ENCODE results near the gene PRPH. TPM values are rescaled to one million over a fixed set of nuclear protein-coding genes. Genes with fewer than 3 reads are reported as not detected.
A peak's percentile ranks its signal among the peaks of the same experiment; 100 is the strongest.

PRPH gene
- total RNA-seq, 1 experiment from 2014 or later, result 3.9 TPM

GRCh38 chr12:49288412-49288853 lies 6.5 kb upstream of the PRPH start:
- H3K36me3 ChIP-seq, result no peaks in the 10 kb centered on the region
- no peak overlapping the region for H3K4me3 ChIP-seq
- H3K4me1 ChIP-seq, result peaks cover 5% of the 10 kb centered on the region; the same call in 1 of the 2 replicates
- no peak overlapping the region for H3K27ac ChIP-seq
- H3K9me3 ChIP-seq (replicated peaks), result no peaks in the 10 kb centered on the region
- H3K27me3 ChIP-seq, result no peaks in the 10 kb centered on the region
- peak; percentile 55 to 87 for DNase-seq

- no peaks in the 10 kb centered on the region for H3K27me3 ChIP-seq
- H3K27ac ChIP-seq, result no peak overlapping the region
- no peak for DNase-seq
- no peaks in the 10 kb centered on the region for H3K36me3 ChIP-seq
- no peaks in the 10 kb centered on the region for H3K9me3 ChIP-seq (replicated peaks)
- peaks cover under 1% of the 10 kb centered on the region; the same call in 1 of the 2 replicates for H3K4me1 ChIP-seq
- no peak overlapping the region for H3K4me3 ChIP-seq
Measured at GRCh38 chr12:49288922-49289555, 5.9 kb upstream of the PRPH start.

- Histone ChIP-seq H3K4me3 (peak overlapping the region; percentile 53), H3K27ac (peak overlapping the region; percentile 20), H3K4me1 (peaks cover 3% of the 10 kb centered on the region), H3K36me3 (no peaks in the 10 kb centered on the region), H3K27me3 (no peaks in the 10 kb centered on the region), H3K9me3 (replicated peaks) (no peaks in the 10 kb centered on the region)
- DNase-seq, result peak; percentile 72 to 83
Measured at GRCh38 chr12:49292729-49293055, 2.3 kb upstream of the PRPH start.

- peak overlapping the region; percentile 20 for H3K27ac ChIP-seq
- peak overlapping the region; percentile 53 for H3K4me3 ChIP-seq
- no peaks in the 10 kb centered on the region for H3K27me3 ChIP-seq
- H3K36me3 ChIP-seq, result no peaks in the 10 kb centered on the region
- DNase-seq, result peak; percentile 87 to 90
- no peaks in the 10 kb centered on the region for H3K9me3 ChIP-seq (replicated peaks)
- peaks cover 3% of the 10 kb centered on the region for H3K4me1 ChIP-seq
Measured at GRCh38 chr12:49293056-49293956, 1.6 kb upstream of the PRPH start.

- no peak for DNase-seq
- H3K36me3 ChIP-seq, result no peaks in the 10 kb centered on the region
- peaks cover 3% of the 10 kb centered on the region for H3K4me1 ChIP-seq
- no peaks in the 10 kb centered on the region for H3K9me3 ChIP-seq (replicated peaks)
- H3K27me3 ChIP-seq, result no peaks in the 10 kb centered on the region
- H3K4me3 ChIP-seq, result peak overlapping the region; percentile 53
- H3K27ac ChIP-seq, result no peak overlapping the region
Measured at GRCh38 chr12:49294086-49294803, 702 bp upstream of the PRPH start.

- Histone ChIP-seq H3K36me3 (no peaks in the 10 kb centered on the region), H3K27ac (no peak overlapping the region), H3K4me1 (peaks cover 3% of the 10 kb centered on the region), H3K27me3 (no peaks in the 10 kb centered on the region), H3K9me3 (replicated peaks) (no peaks in the 10 kb centered on the region), H3K4me3 (no peak overlapping the region)
- DNase-seq, result no peak
Measured at GRCh38 chr12:49294804-49295081, 204 bp upstream of the PRPH start.

GRCh38 chr12:49296034-49296835 lies 1.3 kb downstream of the PRPH start:
- Histone ChIP-seq H3K4me3 (no peak overlapping the region), H3K4me1 (peaks cover 3% of the 10 kb centered on the region), H3K36me3 (no peaks in the 10 kb centered on the region), H3K9me3 (replicated peaks) (no peaks in the 10 kb centered on the region), H3K27ac (no peak overlapping the region), H3K27me3 (no peaks in the 10 kb centered on the region)
- no peak for DNase-seq

GRCh38 chr12:49296836-49297694 lies 2.1 kb downstream of the PRPH start:
- Histone ChIP-seq H3K4me1 (peaks cover 6% of the 10 kb centered on the region), H3K4me3 (no peak overlapping the region), H3K36me3 (no peaks in the 10 kb centered on the region), H3K27ac (no peak overlapping the region), H3K9me3 (replicated peaks) (no peaks in the 10 kb centered on the region), H3K27me3 (no peaks in the 10 kb centered on the region)
- DNase-seq, result no peak

GRCh38 chr12:49297695-49298060 lies 2.7 kb downstream of the PRPH start:
- DNase-seq, result no peak
- Histone ChIP-seq H3K4me1 (peaks cover 6% of the 10 kb centered on the region), H3K4me3 (no peak overlapping the region)

GRCh38 chr12:49298160-49298559 lies 3.2 kb downstream of the PRPH start:
- H3K9me3 ChIP-seq (replicated peaks), result no peaks in the 10 kb centered on the region
- peaks cover 6% of the 10 kb centered on the region for H3K4me1 ChIP-seq
- no peak for DNase-seq
- no peaks in the 10 kb centered on the region for H3K27me3 ChIP-seq
- H3K4me3 ChIP-seq, result no peak overlapping the region
- H3K27ac ChIP-seq, result no peak overlapping the region
- H3K36me3 ChIP-seq, result no peaks in the 10 kb centered on the region

More at GRCh38 chr12:49297695-49298060, 2.7 kb downstream of the PRPH start:
- Histone ChIP-seq H3K27ac (no peak overlapping the region), H3K9me3 (replicated peaks) (no peaks in the 10 kb centered on the region), H3K27me3 (no peaks in the 10 kb centered on the region), H3K36me3 (no peaks in the 10 kb centered on the region)

GRCh38 chr12:49301760-49302159 lies 6.8 kb downstream of the PRPH start:
- Histone ChIP-seq H3K27me3 (no peaks in the 10 kb centered on the region), H3K27ac (no peak overlapping the region), H3K4me3 (no peak overlapping the region), H3K9me3 (replicated peaks) (no peaks in the 10 kb centered on the region), H3K4me1 (peaks cover 14% of the 10 kb centered on the region), H3K36me3 (no peaks in the 10 kb centered on the region)
- no peak for DNase-seq

- Histone ChIP-seq H3K4me3 (no peak overlapping the region), H3K36me3 (no peaks in the 10 kb centered on the region), H3K9me3 (replicated peaks) (no peaks in the 10 kb centered on the region), H3K4me1 (peaks cover 14% of the 10 kb centered on the region), H3K27ac (peak overlapping the region; percentile 46), H3K27me3 (no peaks in the 10 kb centered on the region)
- peak; percentile 79 to 81 for DNase-seq
Measured at GRCh38 chr12:49304161-49304560, 9.2 kb downstream of the PRPH start.

- H3K9me3 ChIP-seq (replicated peaks), result no peaks in the 10 kb centered on the region
- H3K36me3 ChIP-seq, result no peaks in the 10 kb centered on the region
- no peak overlapping the region for H3K4me3 ChIP-seq
- DNase-seq, result no peak
- peaks cover 14% of the 10 kb centered on the region for H3K4me1 ChIP-seq
- no peaks in the 10 kb centered on the region for H3K27me3 ChIP-seq
- H3K27ac ChIP-seq, result no peak overlapping the region
Measured at GRCh38 chr12:49305762-49306510, 11.0 kb downstream of the PRPH start.
